ENCODE results near the gene SLC2A8.

Gene SLC2A8

DNA sequence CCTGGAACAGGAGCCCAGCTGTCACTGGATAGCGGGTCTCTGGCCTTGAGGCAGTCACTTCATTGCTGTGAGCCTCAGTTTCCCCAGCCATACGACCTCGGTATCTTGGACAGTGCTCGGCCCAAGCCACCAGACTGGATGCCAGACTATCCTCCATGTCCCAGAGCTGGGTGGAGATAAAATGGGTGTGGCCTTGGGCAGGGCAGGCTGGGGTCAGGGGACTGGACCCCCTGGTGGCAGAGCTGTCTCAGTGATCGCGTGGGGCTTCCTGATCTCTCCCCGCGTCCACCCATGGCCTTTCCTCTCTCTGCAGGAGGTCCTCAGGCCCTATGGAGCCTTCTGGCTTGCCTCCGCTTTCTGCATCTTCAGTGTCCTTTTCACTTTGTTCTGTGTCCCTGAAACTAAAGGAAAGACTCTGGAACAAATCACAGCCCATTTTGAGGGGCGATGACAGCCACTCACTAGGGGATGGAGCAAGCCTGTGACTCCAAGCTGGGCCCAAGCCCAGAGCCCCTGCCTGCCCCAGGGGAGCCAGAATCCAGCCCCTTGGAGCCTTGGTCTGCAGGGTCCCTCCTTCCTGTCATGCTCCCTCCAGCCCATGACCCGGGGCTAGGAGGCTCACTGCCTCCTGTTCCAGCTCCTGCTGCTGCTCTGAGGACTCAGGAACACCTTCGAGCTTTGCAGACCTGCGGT is 10.0 kb downstream of the SLC2A8 start:
- in situ Hi-C loops (cut with MboI; ENCODE audit: low pct_unique_long_range_greater_than_20kb, low sequenced_read_pairs, unreplicated experiment), result no loop called here

DNA sequence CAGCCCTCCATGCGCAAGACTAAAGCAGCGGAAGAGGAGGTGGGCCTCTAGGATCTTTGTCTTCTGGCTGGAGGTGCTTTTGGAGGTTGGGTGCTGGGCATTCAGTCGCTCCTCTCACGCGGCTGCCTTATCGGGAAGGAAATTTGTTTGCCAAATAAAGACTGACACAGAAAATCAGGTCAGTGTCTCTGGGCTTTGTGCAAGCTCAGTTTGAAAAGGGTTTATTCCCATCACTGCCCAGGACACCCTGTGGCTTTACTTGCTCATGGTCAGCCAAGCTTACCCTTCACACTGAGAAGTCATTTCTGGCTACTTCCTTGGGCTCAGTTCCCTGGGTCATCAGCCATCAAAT is 10.5 kb downstream of the SLC2A8 start:
- DNase-seq (ENCODE audit: low spot score), result no peak
- TF ChIP-seq, protein P1, sequence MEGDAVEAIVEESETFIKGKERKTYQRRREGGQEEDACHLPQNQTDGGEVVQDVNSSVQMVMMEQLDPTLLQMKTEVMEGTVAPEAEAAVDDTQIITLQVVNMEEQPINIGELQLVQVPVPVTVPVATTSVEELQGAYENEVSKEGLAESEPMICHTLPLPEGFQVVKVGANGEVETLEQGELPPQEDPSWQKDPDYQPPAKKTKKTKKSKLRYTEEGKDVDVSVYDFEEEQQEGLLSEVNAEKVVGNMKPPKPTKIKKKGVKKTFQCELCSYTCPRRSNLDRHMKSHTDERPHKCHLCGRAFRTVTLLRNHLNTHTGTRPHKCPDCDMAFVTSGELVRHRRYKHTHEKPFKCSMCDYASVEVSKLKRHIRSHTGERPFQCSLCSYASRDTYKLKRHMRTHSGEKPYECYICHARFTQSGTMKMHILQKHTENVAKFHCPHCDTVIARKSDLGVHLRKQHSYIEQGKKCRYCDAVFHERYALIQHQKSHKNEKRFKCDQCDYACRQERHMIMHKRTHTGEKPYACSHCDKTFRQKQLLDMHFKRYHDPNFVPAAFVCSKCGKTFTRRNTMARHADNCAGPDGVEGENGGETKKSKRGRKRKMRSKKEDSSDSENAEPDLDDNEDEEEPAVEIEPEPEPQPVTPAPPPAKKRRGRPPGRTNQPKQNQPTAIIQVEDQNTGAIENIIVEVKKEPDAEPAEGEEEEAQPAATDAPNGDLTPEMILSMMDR (IDR thresholded peaks at IDR 0.05; ENCODE audit: extremely low read depth, insufficient read depth, missing control alignments), result no peak
- in situ Hi-C loops (cut with MboI; ENCODE audit: low pct_unique_long_range_greater_than_20kb, low sequenced_read_pairs, unreplicated experiment), result no loop called here

More for the DNA sequence above, 10.0 kb downstream of the SLC2A8 start:
- TF ChIP-seq, protein P1 (IDR thresholded peaks at IDR 0.05; ENCODE audit: extremely low read depth, insufficient read depth, missing control alignments), result no peak
- no peak for DNase-seq (ENCODE audit: low spot score)

DNA sequence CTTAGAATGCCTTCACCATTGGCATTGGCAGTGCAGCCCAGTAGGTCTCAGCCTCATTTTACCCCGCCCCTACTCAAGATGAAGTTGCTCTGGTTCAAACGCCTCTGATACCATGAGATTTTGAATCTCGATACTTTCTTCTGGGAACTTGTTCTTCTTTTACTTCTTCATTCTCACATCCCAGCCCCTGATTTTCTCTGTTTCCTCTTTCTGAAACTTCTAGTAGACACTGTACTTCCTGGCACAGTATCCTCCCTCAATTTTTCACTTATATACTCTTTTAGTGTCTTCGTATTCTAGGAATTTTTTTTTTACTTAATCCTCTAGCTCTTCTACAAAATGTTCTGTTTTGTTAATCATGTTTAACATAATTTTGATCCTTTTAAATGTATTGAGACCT is 14.2 kb downstream of the SLC2A8 start:
- no peak for DNase-seq (ENCODE audit: low spot score)
- TF ChIP-seq, protein P1 (IDR thresholded peaks at IDR 0.05; ENCODE audit: extremely low read depth, insufficient read depth, missing control alignments), result no peak
- in situ Hi-C loops (cut with MboI; ENCODE audit: low pct_unique_long_range_greater_than_20kb, low sequenced_read_pairs, unreplicated experiment), result no loop called here

DNA sequence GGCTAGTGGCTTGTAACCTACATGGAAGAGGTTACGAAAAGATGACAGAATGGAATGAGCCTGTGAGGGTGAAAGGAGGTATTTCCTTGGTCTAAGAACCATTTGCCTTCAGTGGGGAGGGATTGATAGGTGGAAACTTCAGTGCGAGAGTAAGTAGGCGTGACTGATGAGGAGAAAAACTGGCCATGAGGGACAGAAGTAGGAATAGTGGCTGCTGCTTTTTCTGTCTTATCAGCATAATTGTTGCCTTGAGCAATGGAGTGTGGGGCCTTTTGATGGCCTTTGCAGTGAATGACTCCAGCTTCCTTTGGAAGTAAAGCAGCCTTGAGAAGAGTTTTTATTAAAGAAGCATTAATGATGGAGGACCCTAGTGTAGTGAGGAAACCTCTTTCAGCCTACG is 18.2 kb downstream of the SLC2A8 start:
- DNase-seq (ENCODE audit: low spot score), result no peak
- TF ChIP-seq, protein P1 (IDR thresholded peaks at IDR 0.05; ENCODE audit: extremely low read depth, insufficient read depth, missing control alignments), result no peak
- in situ Hi-C loops (cut with MboI; ENCODE audit: low pct_unique_long_range_greater_than_20kb, low sequenced_read_pairs, unreplicated experiment), result no loop called here

DNA sequence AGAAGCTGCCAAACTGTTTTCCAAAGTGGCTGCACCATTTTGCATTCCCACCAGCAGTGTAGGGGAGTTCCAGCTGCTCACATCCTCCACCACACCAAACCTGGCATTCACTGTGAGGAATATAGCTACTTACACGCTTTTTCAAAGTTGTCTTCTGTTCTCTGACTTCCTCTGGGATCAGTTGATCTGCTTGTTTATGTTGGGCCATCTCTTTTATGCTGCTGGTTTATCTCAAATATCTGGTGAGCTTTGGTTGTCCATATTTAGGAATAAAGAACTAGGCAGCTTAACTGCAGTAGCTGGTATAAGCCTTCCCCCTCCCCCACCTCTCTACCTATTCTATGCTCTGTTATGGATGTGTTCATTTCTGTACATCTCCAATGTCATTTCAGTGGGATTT is 18.7 kb downstream of the SLC2A8 start:
- in situ Hi-C loops (cut with MboI; ENCODE audit: low pct_unique_long_range_greater_than_20kb, low sequenced_read_pairs, unreplicated experiment), result no loop called here
- no peak for DNase-seq (ENCODE audit: low spot score)
- TF ChIP-seq, protein P1 (IDR thresholded peaks at IDR 0.05; ENCODE audit: extremely low read depth, insufficient read depth, missing control alignments), result no peak

DNA sequence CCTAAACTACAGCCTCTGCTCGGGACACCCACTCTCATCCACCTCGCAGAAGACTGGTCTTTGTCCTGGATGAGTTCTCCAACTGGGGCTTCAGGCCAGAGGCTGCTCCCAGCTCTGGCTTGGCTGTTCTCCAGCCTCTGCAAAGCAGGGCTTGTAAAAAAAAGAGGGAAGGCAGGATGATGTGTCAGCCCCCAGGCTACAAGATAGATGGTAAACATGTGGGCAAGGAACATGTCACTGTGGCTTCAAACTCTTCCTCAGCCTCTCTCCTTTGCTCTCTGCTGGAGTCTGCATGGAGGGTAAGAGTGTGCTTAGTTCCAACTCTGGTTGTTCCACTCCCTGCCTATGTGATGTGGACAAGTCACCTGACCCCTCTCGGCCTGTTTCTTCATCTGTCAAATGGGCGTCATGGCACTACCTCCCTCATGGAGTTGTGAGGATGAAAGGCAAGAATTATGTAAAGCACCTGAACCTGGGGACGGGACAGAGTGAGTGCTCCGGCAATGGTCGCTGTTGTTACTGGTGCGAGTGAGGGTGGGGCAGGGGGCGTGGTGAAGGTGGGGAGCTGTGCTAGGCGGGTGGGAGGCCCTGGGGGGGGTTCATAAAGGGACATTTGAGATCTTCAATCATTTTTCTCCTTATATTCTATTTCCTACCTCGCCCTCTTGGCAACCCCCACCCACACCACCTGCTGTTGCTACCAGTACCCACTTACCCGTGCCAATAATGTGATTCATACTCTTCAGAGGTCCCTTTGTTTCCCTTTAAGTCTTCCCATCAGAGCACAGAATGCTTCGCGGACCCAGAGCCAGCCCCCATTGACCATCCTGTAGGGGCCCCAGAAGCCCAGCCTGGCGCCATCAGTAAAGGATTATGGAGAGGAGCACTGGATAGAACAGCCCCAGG is 20.4 kb downstream of the SLC2A8 start:
- no peak for DNase-seq (ENCODE audit: low spot score)
- TF ChIP-seq, protein P1 (IDR thresholded peaks at IDR 0.05; ENCODE audit: extremely low read depth, insufficient read depth, missing control alignments), result no peak
- in situ Hi-C loops (cut with MboI; ENCODE audit: low pct_unique_long_range_greater_than_20kb, low sequenced_read_pairs, unreplicated experiment), result no loop called here
